Measurements from ENCODE around the gene CUL4A. TPM values are rescaled to one million over a fixed set of nuclear protein-coding genes. Genes with fewer than 3 reads are reported as not detected.

CUL4A gene
- 10 to 100 TPM; 54.6 to 56.6 TPM for total RNA-seq
- polyA plus RNA-seq (2013, experiment 1 of 2) = 68.1 TPM
- 69.7 TPM for polyA plus RNA-seq (2013, experiment 2 of 2)
- total RNA-seq = 67.0 to 244 (median 150) reads per million in 172 experiments

GRCh38 chr13:113209336-113209758 is at the start of gene CUL4A:
TSS of gene CUL4A (plus strand) at chr13:113209613. CDS start at chr13:113209628, 15 bp downstream.
- Mint-ChIP-seq H3K36me3 (ENCODE audit: low read depth) (peaks cover 54% of the 10 kb centered on the region), H3K27me3 (no peaks in the 10 kb centered on the region)
- CTCF ChIA-PET = interaction anchor here (0.8 kb wide), 1 partner anchor 24 kb away, joined by 3 read pairs; no protein-coding TSS in a partner anchor

DNA sequence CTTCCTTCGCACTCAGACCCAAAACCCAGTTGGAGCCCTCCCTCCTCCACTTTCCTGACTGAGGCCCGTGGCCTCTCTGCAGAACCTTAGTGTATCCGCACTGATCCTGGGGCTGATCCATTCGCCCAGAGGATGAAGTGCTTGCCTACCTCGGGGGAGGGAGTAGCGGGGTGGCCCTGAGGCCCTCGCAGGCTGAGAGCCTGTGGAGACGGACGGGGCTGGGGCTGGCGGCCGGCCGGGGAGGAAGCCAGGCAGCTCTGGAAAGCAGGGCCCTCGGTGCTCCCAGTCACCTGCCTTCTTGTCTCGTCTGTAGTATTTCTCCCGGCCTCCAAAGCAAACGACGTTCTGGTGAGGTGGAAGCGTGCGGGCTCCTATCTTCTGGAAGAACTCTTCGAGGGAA is 49.7 kb upstream of the CUL4A start:
- no peaks in the 10 kb centered on the region for H3K36me3 Mint-ChIP-seq (ENCODE audit: low read depth)
- Histone ChIP-seq H3K4me3 (ENCODE audit: low read length) (no peak overlapping the region), H3K36me3 (ENCODE audit: insufficient read depth, low read length) (no peaks in the 10 kb centered on the region), H3K9me3 (ENCODE audit: control insufficient read depth in 1 of 2, insufficient read depth in 1 of 2, low read length in 2 of 2) (peaks cover 0 to 6% of the 10 kb centered on the region in 2 experiments), H3K27ac (ENCODE audit: low read depth in 1 of 2, low read length in 2 of 2) (no peak overlapping the region), H3K27me3 (ENCODE audit: control insufficient read depth in 1 of 2, insufficient read depth in 2 of 2, low read length in 2 of 2) (no peaks in the 10 kb centered on the region), H3K4me1 (ENCODE audit: insufficient read depth, low read length) (peaks cover 24% of the 10 kb centered on the region)
- H3K27me3 Mint-ChIP-seq = no peaks in the 10 kb centered on the region
- peaks cover 34% of the 10 kb centered on the region for H3K4me1 Mint-ChIP-seq (ENCODE audit: low read depth)
- TF ChIP-seq CTCF (IDR thresholded peaks at IDR 0.05) = no peak
- POLR2A ChIA-PET = interaction anchor here (0.6 kb wide), 1 partner anchor 337 kb away, joined by 3 read pairs; no protein-coding TSS in a partner anchor
- H3K9me3 Mint-ChIP-seq = peaks cover 2% of the 10 kb centered on the region
- H3K27ac Mint-ChIP-seq = no peak overlapping the region
- intact Hi-C loops (cut with DNase I, micrococcal nuclease) = loop anchor here in 1 of 2 experiments (5.0 kb wide), 1 partner anchor 138 kb away; the partner anchor contains the start of gene LAMP1
- no peak overlapping the region for H3K4me3 Mint-ChIP-seq
- CTCF ChIA-PET = no interaction called here
- DNase-seq (no peak), ATAC-seq (ENCODE audit: poor library complexity) (no peak)

More at GRCh38 chr13:113209336-113209758, at the start of gene CUL4A:
- DNase-seq (peak; percentile 42 to 90 (median 66)), ATAC-seq (ENCODE audit: poor library complexity) (peak; percentile 48)
- H3K27me3 ChIP-seq (ENCODE audit: control insufficient read depth in 1 of 2, insufficient read depth in 2 of 2, low read length in 2 of 2) = no peaks in the 10 kb centered on the region
- peak within 1 kb of the TSS; percentile 71 for H3K4me3 ChIP-seq (ENCODE audit: low read length)
- peaks cover 28% of the 10 kb centered on the region for H3K36me3 ChIP-seq (ENCODE audit: insufficient read depth, low read length)
- Mint-ChIP-seq H3K4me1 (ENCODE audit: low read depth) (peaks cover 62% of the 10 kb centered on the region), H3K27ac (peak within 1 kb of the TSS; percentile 89), H3K9me3 (no peaks in the 10 kb centered on the region), H3K4me3 (peak within 1 kb of the TSS; percentile 95)
- no peaks in the 10 kb centered on the region for H3K9me3 ChIP-seq (ENCODE audit: control insufficient read depth in 1 of 2, insufficient read depth in 1 of 2, low read length in 2 of 2)
- no peak for TF ChIP-seq CTCF (IDR thresholded peaks at IDR 0.05)
- H3K27ac ChIP-seq (ENCODE audit: low read depth in 1 of 2, low read length in 2 of 2) = peak within 1 kb of the TSS; percentile 90 to 93
- POLR2A ChIA-PET = interaction anchor here (0.9 to 3.3 kb wide), 19 partner anchors 12 to 281 kb away, joined by 3 to 31 read pairs (median 5); partner anchors contain the start of genes LAMP1 and MCF2L
- peaks cover 65% of the 10 kb centered on the region for H3K4me1 ChIP-seq (ENCODE audit: insufficient read depth, low read length)
- intact Hi-C loops (cut with DNase I, micrococcal nuclease) = loop anchor here (2.0 to 10.0 kb wide), 5 partner anchors 57 to 522 kb away; partner anchors contain the start of gene DCUN1D2 (in 1 of the 2)

DNA sequence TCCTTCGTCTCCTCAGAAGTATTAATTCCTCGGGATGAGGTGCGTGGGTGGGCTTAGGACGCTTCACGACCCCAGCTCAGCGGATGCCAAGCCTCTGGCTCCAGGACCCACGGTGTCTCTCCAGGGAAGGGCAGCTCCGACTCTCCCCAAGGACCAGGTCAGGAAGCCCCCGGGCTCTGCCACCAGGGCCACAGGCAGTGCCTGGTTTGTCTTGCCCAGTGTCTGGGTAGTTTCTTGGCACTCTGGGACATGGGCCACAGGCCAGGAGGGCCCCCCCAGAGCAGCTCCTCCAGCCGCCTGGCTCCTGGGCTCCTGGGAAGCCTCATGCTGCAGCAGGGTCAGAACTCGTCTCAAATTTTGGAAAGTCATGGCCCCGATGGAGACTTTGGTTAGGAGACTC is 48.4 kb upstream of the CUL4A start:
- Histone ChIP-seq H3K36me3 (ENCODE audit: insufficient read depth, low read length) (no peaks in the 10 kb centered on the region), H3K4me3 (ENCODE audit: low read length) (no peak overlapping the region), H3K27ac (ENCODE audit: low read depth in 1 of 2, low read length in 2 of 2) (no peak overlapping the region), H3K9me3 (ENCODE audit: control insufficient read depth in 1 of 2, insufficient read depth in 1 of 2, low read length in 2 of 2) (peaks cover 0 to 6% of the 10 kb centered on the region in 2 experiments), H3K27me3 (ENCODE audit: control insufficient read depth in 1 of 2, insufficient read depth in 2 of 2, low read length in 2 of 2) (no peaks in the 10 kb centered on the region), H3K4me1 (ENCODE audit: insufficient read depth, low read length) (peaks cover 21% of the 10 kb centered on the region)
- POLR2A ChIA-PET = no interaction called here
- CTCF ChIA-PET = interaction anchor here (0.6 kb wide), 1 partner anchor 41 kb away, joined by 5 read pairs; no protein-coding TSS in a partner anchor
- DNase-seq = no peak
- no peak for TF ChIP-seq CTCF (IDR thresholded peaks at IDR 0.05)
- Mint-ChIP-seq H3K4me3 (peak overlapping the region; percentile 54), H3K27me3 (no peaks in the 10 kb centered on the region), H3K36me3 (ENCODE audit: low read depth) (no peaks in the 10 kb centered on the region), H3K27ac (no peak overlapping the region), H3K9me3 (no peaks in the 10 kb centered on the region), H3K4me1 (ENCODE audit: low read depth) (peaks cover 37% of the 10 kb centered on the region)
- intact Hi-C loops (cut with DNase I, micrococcal nuclease) = no loop called here
- ATAC-seq (ENCODE audit: poor library complexity) = no peak
